SU-DHL-6 (cell line): ENCODE data around the gene RNF19B.

ENCODE experiments used
- EZH2phosphoT487 ChIP-seq: fragments of 200-600 bp; sonication (generic), shearing (Covaris generic); conservative IDR thresholded peaks from 2 replicates; pipeline ENCODE4 v1.6.1; 2018; ENCODE audit warnings: mild to moderate bottlenecking, antibody characterized with exemption, low read length, moderate library complexity, mixed read lengths
- TF ChIP-seq, protein P1 (sequence below): fragments of 200-600 bp; sonication (generic); IDR thresholded peaks from one replicate; pipeline ENCODE4 v1.5.1; 2017; ENCODE audit warnings: antibody characterized with exemption, mild to moderate bottlenecking, low read length, moderate library complexity; ENCODE audit not compliant: insufficient read depth, poor library complexity, severe bottlenecking

DNA sequence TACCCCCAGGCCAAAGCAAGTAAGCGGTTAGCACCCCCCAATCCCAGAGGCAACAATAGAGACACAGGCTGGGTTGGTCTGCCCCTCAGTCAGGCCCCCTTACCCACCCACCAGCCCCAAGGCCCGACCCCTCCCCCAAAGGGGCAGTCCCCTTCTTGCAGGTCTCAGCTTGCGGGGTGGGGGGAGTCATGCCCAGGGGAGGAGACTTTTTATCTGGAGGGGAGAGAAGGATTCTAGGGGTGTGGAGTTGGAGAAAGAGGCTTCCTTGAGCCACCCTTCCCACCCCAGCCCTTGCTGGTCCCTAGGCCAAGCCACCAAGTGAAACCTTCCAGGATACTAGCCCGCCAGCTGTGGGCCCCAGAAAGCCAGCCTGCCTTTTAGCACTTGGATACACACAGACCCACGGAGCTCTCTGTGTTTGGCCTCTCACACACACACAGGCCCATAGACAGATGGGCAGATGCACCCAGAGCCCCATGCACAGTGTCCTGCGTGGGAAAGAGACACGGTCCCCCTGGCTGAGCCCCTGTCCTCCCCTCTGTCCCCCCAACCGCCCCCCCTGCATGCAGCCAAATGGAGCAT is 70.5 kb downstream of the RNF19B start:
- TF ChIP-seq, protein P1, sequence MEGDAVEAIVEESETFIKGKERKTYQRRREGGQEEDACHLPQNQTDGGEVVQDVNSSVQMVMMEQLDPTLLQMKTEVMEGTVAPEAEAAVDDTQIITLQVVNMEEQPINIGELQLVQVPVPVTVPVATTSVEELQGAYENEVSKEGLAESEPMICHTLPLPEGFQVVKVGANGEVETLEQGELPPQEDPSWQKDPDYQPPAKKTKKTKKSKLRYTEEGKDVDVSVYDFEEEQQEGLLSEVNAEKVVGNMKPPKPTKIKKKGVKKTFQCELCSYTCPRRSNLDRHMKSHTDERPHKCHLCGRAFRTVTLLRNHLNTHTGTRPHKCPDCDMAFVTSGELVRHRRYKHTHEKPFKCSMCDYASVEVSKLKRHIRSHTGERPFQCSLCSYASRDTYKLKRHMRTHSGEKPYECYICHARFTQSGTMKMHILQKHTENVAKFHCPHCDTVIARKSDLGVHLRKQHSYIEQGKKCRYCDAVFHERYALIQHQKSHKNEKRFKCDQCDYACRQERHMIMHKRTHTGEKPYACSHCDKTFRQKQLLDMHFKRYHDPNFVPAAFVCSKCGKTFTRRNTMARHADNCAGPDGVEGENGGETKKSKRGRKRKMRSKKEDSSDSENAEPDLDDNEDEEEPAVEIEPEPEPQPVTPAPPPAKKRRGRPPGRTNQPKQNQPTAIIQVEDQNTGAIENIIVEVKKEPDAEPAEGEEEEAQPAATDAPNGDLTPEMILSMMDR, result no peak
- no peak for TF ChIP-seq EZH2phosphoT487
